Keratinocyte (primary cell): ENCODE data around the gene TFF3.

Experiments used
- CTCF ChIP-seq, 3 experiments: IDR thresholded peaks in 1 of 3; conservative IDR thresholded peaks in 1 of 3; optimal IDR thresholded peaks in 1 of 3; 2 replicates in 2 of 3; 3 replicates in 1 of 3; pipeline versions ENCODE3 to v1.5.1; 2011; ENCODE audit warnings: low read length in 3 of 3, mild to moderate bottlenecking in 3 of 3, moderate library complexity in 2 of 3, control low read depth in 1 of 3, inconsistent platforms in 1 of 3; ENCODE audit not compliant: insufficient read depth in 2 of 3; ENCODE audit errors: extremely low read depth in 1 of 3
- EZH2 ChIP-seq: IDR thresholded peaks from one replicate; pipeline ENCODE4 v1.6.1; 2012; ENCODE audit warnings: inconsistent platforms, mild to moderate bottlenecking, low read length, moderate library complexity

- no peak for TF ChIP-seq CTCF (optimal IDR thresholded peaks at IDR 0.05 in 1 of 3, IDR thresholded peaks at IDR 0.05 in 1 of 3, conservative IDR thresholded peaks at IDR 0.05 in 1 of 3; ENCODE audit: extremely low read depth in 1 of 3, insufficient read depth in 2 of 3, low read length in 3 of 3)
- TF ChIP-seq EZH2: no peak
Measured at GRCh38 chr21:42276076-42276475, 39.1 kb downstream of the TFF3 start.
